GM10248 (cell line): ENCODE results near the gene RGS9.
A peak's percentile ranks its signal among the peaks of the same experiment; 100 is the strongest.

Experiments used
- CTCF ChIA-PET: fragments of 300-600 bp; sonication (Branson Sonifier 250); formaldehyde crosslinking; extraction: SDS; loops from one replicate; lab custom pipeline; 2021; ENCODE audit warnings: antibody characterized with exemption; lab: Yijun Ruan, JAX
- POLR2A ChIA-PET: fragments of 350-650 bp; sonication (Branson Sonifier 250); formaldehyde crosslinking; extraction: SDS; loops from one replicate; lab custom pipeline; 2020; ENCODE audit warnings: antibody characterized with exemption; lab: Yijun Ruan, JAX
- DNase-seq: peaks from one replicate; pipeline ENCODE4 v3.0.0; 2012; ENCODE audit errors: extremely low spot score
- TF ChIP-seq, protein P1 (sequence below): IDR thresholded peaks from 2 replicates; pipeline ENCODE4 v1.5.1; 2012; ENCODE audit warnings: mild to moderate bottlenecking, low read depth; ENCODE audit errors: extremely low read depth, missing control alignments, control extremely low read depth

The RGS9 gene

GRCh38 chr17:65230040-65230439, 92.9 kb downstream of the RGS9 start:
- TF ChIP-seq, protein P1, sequence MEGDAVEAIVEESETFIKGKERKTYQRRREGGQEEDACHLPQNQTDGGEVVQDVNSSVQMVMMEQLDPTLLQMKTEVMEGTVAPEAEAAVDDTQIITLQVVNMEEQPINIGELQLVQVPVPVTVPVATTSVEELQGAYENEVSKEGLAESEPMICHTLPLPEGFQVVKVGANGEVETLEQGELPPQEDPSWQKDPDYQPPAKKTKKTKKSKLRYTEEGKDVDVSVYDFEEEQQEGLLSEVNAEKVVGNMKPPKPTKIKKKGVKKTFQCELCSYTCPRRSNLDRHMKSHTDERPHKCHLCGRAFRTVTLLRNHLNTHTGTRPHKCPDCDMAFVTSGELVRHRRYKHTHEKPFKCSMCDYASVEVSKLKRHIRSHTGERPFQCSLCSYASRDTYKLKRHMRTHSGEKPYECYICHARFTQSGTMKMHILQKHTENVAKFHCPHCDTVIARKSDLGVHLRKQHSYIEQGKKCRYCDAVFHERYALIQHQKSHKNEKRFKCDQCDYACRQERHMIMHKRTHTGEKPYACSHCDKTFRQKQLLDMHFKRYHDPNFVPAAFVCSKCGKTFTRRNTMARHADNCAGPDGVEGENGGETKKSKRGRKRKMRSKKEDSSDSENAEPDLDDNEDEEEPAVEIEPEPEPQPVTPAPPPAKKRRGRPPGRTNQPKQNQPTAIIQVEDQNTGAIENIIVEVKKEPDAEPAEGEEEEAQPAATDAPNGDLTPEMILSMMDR = no peak
- ChIA-PET POLR2A (no interaction called here), CTCF (interaction anchor here (2.1 to 2.9 kb wide), 3 partner anchors 326 to 936 kb away, joined by 8 to 10 read pairs (median 9); no protein-coding TSS in a partner anchor)
- DNase-seq = no peak

- no peak for DNase-seq
- TF ChIP-seq, protein P1 = no peak
- ChIA-PET POLR2A (no interaction called here), CTCF (interaction anchor here (0.7 to 2.9 kb wide), 16 partner anchors 9 to 935 kb away, joined by 3 to 41 read pairs (median 5); no protein-coding TSS in a partner anchor)
Observed at GRCh38 chr17:65231086-65231485, 93.9 kb downstream of the RGS9 start.

DNA sequence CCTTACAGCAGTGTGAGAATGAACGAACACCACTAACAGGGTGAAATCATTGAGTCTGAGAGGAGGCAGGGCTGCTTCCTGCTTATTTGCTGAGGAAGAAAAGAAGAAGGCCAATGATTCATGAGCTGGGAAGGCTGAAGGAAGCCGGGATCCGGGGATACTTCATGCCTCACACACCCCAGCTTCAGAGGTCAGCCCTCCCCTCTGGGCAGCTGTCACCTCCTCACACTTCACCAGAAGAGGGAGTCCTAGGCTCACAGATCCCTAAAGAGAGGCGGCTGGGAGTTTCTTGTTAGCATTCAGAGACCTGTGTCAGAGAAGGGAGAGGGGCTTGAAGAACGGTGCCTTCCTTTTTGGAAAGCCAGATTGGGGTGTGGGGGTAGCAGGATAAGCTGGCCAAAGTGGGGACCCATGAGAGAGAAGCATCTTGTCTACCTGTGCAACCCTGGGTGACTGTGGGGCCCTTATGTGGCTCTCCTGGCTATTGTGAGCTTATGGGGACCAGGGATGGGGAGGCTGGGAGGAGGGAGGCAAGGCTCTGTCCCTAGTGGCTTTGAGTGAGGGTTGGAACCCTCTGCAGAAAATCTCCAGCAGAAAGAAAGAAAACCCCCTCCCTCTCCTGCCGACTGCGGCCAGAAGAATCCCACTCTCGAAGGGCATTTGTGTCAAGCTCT, 94.6 kb downstream of the RGS9 start:
- ChIA-PET POLR2A (no interaction called here), CTCF (interaction anchor here (0.8 to 2.5 kb wide), 15 partner anchors 8 to 934 kb away, joined by 3 to 41 read pairs (median 4); no protein-coding TSS in a partner anchor)
- peak; percentile 77 for DNase-seq
- TF ChIP-seq, protein P1 = peak; percentile 66

DNA sequence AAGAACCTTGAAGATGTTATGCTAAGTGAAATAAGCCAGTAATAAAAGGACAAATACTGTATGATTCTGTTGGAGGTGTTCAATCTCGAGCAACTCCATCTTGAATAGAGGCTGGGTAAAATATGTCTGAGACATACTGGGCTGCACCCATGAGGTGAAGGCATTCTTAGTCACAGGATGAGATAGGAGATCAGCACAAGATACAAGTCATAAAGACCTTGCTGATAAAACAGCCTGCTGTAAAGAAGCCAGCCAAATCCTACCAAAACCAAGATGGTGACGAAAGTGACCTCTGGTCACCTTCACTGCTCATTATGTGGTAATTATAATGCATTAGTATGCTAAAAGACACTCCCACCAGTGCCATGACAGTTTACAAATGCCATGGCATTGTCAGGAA, 98.1 kb downstream of the RGS9 start:
- DNase-seq = no peak
- TF ChIP-seq, protein P1 = no peak
- ChIA-PET CTCF (no interaction called here), POLR2A (no interaction called here)

DNA sequence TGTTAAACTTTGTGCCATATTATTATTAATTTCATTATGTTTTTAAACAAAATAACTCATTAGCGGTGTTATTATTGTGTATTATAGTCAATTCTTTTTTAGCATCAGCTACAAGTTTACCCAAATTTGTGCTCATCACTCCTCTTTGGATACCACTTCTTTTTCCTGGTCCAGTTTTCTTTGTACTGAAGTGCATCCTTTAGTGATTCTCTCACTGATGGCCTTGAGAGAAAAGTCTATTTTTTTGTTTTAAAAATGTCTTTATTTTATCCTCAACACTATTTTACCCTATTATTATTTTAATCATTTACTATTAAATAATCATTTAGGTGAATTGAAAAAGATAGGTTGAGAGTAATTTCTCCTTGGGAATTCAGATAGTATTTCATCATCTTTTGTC, 99.2 kb downstream of the RGS9 start:
- ChIA-PET POLR2A (no interaction called here), CTCF (no interaction called here)
- DNase-seq = no peak
- TF ChIP-seq, protein P1 = no peak

- TF ChIP-seq, protein P1 = no peak
- POLR2A ChIA-PET = no interaction called here
- DNase-seq = no peak
- CTCF ChIA-PET = no interaction called here
Observed at GRCh38 chr17:65243838-65244625, 106.9 kb downstream of the RGS9 start.
